HEK293 (cell line): ENCODE results near the gene PDF.
"Not testable (repeated sequence)": the region's sequence is repeated elsewhere in the genome, so short reads cannot be mapped to it uniquely, and the experiment has no call there.

Experiments
- CTCF ChIA-PET: fragments of 350-600 bp; formaldehyde crosslinking; extraction: SDS; loops from one replicate; lab custom pipeline; 2021; ENCODE audit warnings: antibody characterized with exemption; lab: Yijun Ruan, JAX
- POLR2A ChIA-PET: fragments of 300-600 bp; formaldehyde crosslinking; extraction: SDS; loops from one replicate; lab custom pipeline; 2020; ENCODE audit warnings: antibody characterized with exemption, inconsistent platforms; lab: Yijun Ruan, JAX
- H3K27ac ChIP-seq: fragments of 200-500 bp; sonication (Bioruptor generic); 2 replicates; pipeline ENCODE4 v1.5.1; 2014; ENCODE audit warnings: low read depth, low read length, control low read depth, inconsistent platforms; ENCODE audit errors: extremely low read depth
- H3K36me3 ChIP-seq, 2 experiments: fragments of 200-500 bp in 1 of 2; sonication (Bioruptor generic) in 1 of 2; 1 replicate in 1 of 2; 2 replicates in 1 of 2; pipeline ENCODE4 v1.5.1; 2014 to 2017; ENCODE audit warnings: inconsistent platforms in 2 of 2, low read length in 2 of 2; ENCODE audit not compliant: control insufficient read depth in 2 of 2, insufficient read depth in 1 of 2
- H3K4me1 ChIP-seq: fragments of 200-500 bp; sonication (Bioruptor generic); 2 replicates; pipeline ENCODE4 v1.5.1; 2014; ENCODE audit warnings: mild to moderate bottlenecking, low read length, inconsistent platforms; ENCODE audit not compliant: control insufficient read depth, insufficient read depth
- H3K4me3 ChIP-seq: 2 replicates; pipeline ENCODE4 v1.5.1; 2011; ENCODE audit warnings: low read depth, mild to moderate bottlenecking, control low read depth, low read length, moderate library complexity
- H3K9me3 ChIP-seq: fragments of 200-500 bp; sonication (Bioruptor generic); 2 replicates; pipeline ENCODE4 v1.5.1; 2014; ENCODE audit warnings: low read depth, low read length, inconsistent platforms; ENCODE audit not compliant: control insufficient read depth, insufficient read depth
- BCL11B ChIP-seq: fragments of 450-650 bp; formaldehyde crosslinking; IDR thresholded peaks from 2 replicates; pipeline ENCODE4 v1.5.1; 2016; ENCODE audit warnings: low read depth, missing biosample characterization, missing genetic modification characterization
- KLF10 ChIP-seq: fragments of 450-650 bp; IDR thresholded peaks from 2 replicates; pipeline ENCODE4 v1.5.1; 2018; ENCODE audit warnings: missing biosample characterization, mild to moderate bottlenecking, missing genetic modification characterization
- PRDM1 ChIP-seq: fragments of 450-650 bp; formaldehyde crosslinking; IDR thresholded peaks from 2 replicates; pipeline ENCODE4; 2016; ENCODE audit warnings: missing biosample characterization, missing genetic modification characterization
- PRDM10 ChIP-seq: fragments of 450-650 bp; formaldehyde crosslinking; IDR thresholded peaks from 2 replicates; pipeline ENCODE4 v1.5.1; 2016; ENCODE audit warnings: missing biosample characterization, missing genetic modification characterization
- ZBTB6 ChIP-seq: fragments of 450-650 bp; formaldehyde crosslinking; IDR thresholded peaks from 2 replicates; pipeline ENCODE4 v1.5.1; 2017; ENCODE audit warnings: missing biosample characterization, missing genetic modification characterization
- ZIC2 ChIP-seq: fragments of 450-650 bp; formaldehyde crosslinking; IDR thresholded peaks from 2 replicates; pipeline ENCODE4 v1.5.1; 2016; ENCODE audit warnings: missing biosample characterization, missing genetic modification characterization
- ZNF311 ChIP-seq: fragments of 450-650 bp; formaldehyde crosslinking; IDR thresholded peaks from 2 replicates; pipeline ENCODE4 v1.5.1; 2017; ENCODE audit warnings: missing biosample characterization, missing genetic modification characterization, borderline replicate concordance
- ZNF335 ChIP-seq: fragments of 450-650 bp; formaldehyde crosslinking; conservative IDR thresholded peaks from 2 replicates; pipeline ENCODE4 v1.5.1; 2016; ENCODE audit warnings: missing biosample characterization, missing genetic modification characterization
- ZNF398 ChIP-seq: fragments of 450-650 bp; formaldehyde crosslinking; IDR thresholded peaks from 2 replicates; pipeline ENCODE4 v1.5.1; 2017; ENCODE audit warnings: missing biosample characterization, missing genetic modification characterization
- ZNF513 ChIP-seq: fragments of 450-650 bp; IDR thresholded peaks from 2 replicates; pipeline ENCODE4 v1.5.1; 2018; ENCODE audit warnings: missing biosample characterization, missing genetic modification characterization
- ZNF639 ChIP-seq: fragments of 450-650 bp; formaldehyde crosslinking; IDR thresholded peaks from 2 replicates; pipeline ENCODE4 v1.5.1; 2016; ENCODE audit warnings: missing biosample characterization, missing genetic modification characterization
- ZNF785 ChIP-seq: fragments of 450-650 bp; formaldehyde crosslinking; IDR thresholded peaks from 2 replicates; pipeline ENCODE4 v1.5.1; 2016; ENCODE audit warnings: missing biosample characterization, missing genetic modification characterization
- ZNF791 ChIP-seq: fragments of 450-650 bp; formaldehyde crosslinking; IDR thresholded peaks from 2 replicates; pipeline ENCODE4 v1.5.1; 2016; ENCODE audit warnings: missing biosample characterization, missing genetic modification characterization
- ZNF843 ChIP-seq: fragments of 450-650 bp; formaldehyde crosslinking; IDR thresholded peaks from 2 replicates; pipeline ENCODE4 v1.5.1; 2016; ENCODE audit warnings: missing biosample characterization, missing genetic modification characterization

Gene PDF

GRCh38 chr16:69363281-69363717 lies 32.9 kb upstream of the PDF start:
- CTCF ChIA-PET, result no interaction called here
- POLR2A ChIA-PET, result interaction anchor here (0.7 to 1.4 kb wide), 2 partner anchors 11 to 20 kb away, joined by 3 to 4 read pairs; no protein-coding TSS in a partner anchor
- Histone ChIP-seq H3K27ac (no peak overlapping the region), H3K4me1 (no peaks in the 10 kb centered on the region), H3K4me3 (no peak overlapping the region), H3K36me3 (peaks cover 27 to 66% of the 10 kb centered on the region in 2 experiments; a peak in 2 of 3 replicates)
- TF ChIP-seq PRDM1 (tag by site-specific recombination), result no peak
- TF ChIP-seq ZBTB6, result no peak
- TF ChIP-seq BCL11B (tag by site-specific recombination), result no peak
- no peak for TF ChIP-seq KLF10 (tag by site-specific recombination)
- TF ChIP-seq ZNF311 (tag by site-specific recombination), result no peak
- TF ChIP-seq, all 188 proteins: peak for 0
- no peaks in the 10 kb centered on the region for H3K9me3 ChIP-seq

GRCh38 chr16:69360070-69360469 lies 29.7 kb upstream of the PDF start:
- H3K4me3 ChIP-seq, H3K4me1 ChIP-seq, CTCF ChIA-PET, POLR2A ChIA-PET, H3K27ac ChIP-seq, H3K9me3 ChIP-seq: not testable (repeated sequence)
- peaks cover 33 to 56% of the 10 kb centered on the region in 2 experiments for H3K36me3 ChIP-seq

- POLR2A ChIA-PET, result interaction anchor here (0.6 to 1.9 kb wide), 3 partner anchors 11 to 251 kb away, joined by 3 to 4 read pairs (median 4); no protein-coding TSS in a partner anchor
- no peak within 1 kb of the TSS for H3K4me3 ChIP-seq
- no peak for TF ChIP-seq ZNF785 (tag by site-specific recombination)
- TF ChIP-seq ZNF398 (tag by site-specific recombination), result no peak
- TF ChIP-seq ZNF843, result no peak
- no peak for TF ChIP-seq ZNF513
- TF ChIP-seq ZIC2 (tag by site-specific recombination), result 0 out of 2 replicates have a peak, but pooled peaks have one; percentile 7
- no peak for TF ChIP-seq ZNF335
- no peak for TF ChIP-seq ZNF639 (tag by site-specific recombination)
- TF ChIP-seq PRDM10 (tag by site-specific recombination), result peak; percentile 57
- TF ChIP-seq ZNF791 (tag by site-specific recombination), result no peak
- TF ChIP-seq, all 188 proteins: peak for 2
- peaks cover 5% of the 10 kb centered on the region; the same call in 1 of the 2 replicates for H3K4me1 ChIP-seq
- peaks cover 13 to 30% of the 10 kb centered on the region in 2 experiments for H3K36me3 ChIP-seq
- 0 out of 2 replicates have a peak within 1 kb of the TSS, but pooled peaks have one; percentile 31 for H3K27ac ChIP-seq
- H3K9me3 ChIP-seq, result no peaks in the 10 kb centered on the region
- CTCF ChIA-PET, result no interaction called here
Observed at GRCh38 chr16:69351309-69352027, 21.1 kb upstream of the PDF start, which contains the start of gene TMED6. Gene TMED6, minus strand, starts transcription at chr16:69351786. Its CDS starts 33 bp downstream, at chr16:69351753.
